Measurements from ENCODE around the gene MISFA. TPM values are rescaled to one million over a fixed set of nuclear protein-coding genes. Genes with fewer than 3 reads are reported as not detected.
"Not testable (repeated sequence)": the region's sequence is repeated elsewhere in the genome, so short reads cannot be mapped to it uniquely, and the experiment has no call there.

MISFA gene
- total RNA-seq = 0.68 and 1.0 TPM in 2 replicates

DNA sequence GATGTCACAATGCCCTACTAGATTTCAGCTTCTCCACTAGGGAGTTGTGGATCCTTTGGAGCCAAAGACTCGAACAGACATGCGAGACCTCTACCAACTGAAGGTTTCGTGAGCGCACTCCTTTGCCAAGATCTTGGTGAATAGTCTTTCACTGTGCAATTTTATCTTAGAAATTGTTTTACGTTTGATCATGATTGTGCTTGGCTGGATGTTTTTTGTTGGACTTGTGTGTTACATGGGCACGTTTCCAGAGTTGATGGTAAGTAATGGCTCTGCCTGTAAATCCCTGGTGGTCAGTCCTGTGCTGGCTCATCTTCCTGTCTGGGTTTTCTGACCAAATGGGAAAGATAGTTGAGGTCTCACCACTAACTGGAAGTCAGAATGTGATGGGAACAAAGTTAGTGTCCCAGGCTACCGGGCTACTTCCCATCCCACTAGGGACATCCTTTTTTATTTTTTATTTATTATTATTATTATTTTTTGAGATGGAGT, at the start of gene MISFA:
TSS of gene MISFA (plus strand) at position 51 of the 492 bp plus-strand sequence. CDS start at position 191, 140 bp downstream.
- DNase-seq = no peak

DNA sequence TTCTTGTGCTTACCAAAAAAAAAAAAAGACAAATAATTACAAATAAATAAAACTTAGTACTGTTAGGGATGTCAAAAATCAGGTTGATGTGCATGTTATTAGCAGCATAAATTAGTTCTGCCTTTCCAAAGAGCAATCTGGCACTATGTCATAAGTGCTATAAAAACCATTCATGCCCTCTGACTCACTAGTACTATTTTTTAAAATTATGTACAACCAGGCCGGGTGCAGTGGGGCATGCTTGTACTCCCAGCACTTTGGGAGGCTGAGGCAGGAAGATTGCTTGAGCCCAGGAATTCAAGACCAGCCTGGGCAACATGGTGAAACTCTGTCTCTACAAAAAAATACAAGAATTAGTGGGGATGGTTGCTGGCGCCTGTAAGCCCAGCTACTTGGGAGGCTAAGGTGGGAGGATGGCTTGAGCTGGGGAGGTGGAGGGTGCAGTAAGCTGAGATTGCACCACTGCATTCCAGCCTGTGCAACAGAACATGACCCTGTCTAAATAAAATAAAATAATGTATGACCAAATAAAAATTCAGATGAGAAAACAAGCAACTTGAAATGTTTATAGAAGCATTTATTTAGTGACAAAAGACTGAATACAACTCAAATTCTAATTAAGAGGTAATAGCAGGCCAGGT, 36.4 kb upstream of the MISFA start:
- no peak for DNase-seq

DNA sequence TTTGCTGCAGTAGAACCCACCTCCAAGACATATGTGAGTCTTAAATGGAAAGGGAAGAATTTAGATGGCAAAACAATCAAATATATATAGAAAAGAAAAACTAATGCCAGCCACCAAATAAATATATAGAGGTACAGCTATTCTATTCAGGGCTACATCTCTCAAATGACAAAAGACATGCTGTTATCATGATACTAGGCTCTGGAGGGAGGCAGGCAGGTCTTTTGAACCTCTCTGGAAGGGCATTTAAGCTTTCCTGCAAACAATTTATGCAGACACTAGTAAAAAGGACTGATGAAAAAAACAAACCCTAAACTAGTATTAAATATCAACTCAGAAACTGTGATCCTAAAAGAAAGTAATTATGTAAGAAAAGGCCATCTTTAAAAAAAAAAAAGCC, 35.4 kb upstream of the MISFA start:
- no peak for DNase-seq

DNA sequence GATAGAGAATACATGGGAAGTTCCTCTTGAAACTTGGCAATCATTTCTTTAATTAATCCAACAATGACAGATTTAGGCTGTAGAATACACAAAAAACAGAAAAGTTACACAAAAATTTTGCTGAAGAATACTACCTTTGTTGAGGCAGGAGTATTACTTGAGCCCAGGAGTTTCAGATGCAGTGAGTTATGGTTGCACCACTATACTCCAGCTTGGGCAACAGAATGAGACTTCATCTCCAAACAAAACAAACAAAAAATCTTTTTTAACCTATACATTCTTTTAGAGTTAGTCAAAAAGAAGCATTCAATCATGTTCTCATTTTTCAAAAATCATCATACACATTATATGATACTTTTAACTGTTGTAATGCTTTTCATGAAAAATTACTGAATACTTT, 33.2 kb upstream of the MISFA start:
- no peak for DNase-seq

DNA sequence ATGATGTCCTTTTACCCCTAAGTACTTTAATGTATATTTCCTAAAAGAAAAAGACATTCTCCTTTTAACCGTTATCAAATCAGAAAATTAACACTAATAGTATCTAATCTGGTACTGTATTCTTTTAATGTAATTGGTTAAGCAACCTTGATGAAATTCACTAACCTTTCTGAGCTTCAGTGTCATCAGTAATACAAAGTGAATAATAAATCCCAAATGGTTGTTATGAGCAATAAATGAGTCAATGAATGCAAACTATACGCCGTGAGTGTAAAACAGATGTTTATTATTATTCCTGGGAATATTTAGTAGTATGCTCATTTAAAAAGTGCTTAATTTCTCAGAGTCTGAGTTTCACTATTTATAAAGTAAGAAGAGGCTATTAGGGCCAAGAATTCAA, 32.5 kb upstream of the MISFA start:
- DNase-seq = no peak

DNA sequence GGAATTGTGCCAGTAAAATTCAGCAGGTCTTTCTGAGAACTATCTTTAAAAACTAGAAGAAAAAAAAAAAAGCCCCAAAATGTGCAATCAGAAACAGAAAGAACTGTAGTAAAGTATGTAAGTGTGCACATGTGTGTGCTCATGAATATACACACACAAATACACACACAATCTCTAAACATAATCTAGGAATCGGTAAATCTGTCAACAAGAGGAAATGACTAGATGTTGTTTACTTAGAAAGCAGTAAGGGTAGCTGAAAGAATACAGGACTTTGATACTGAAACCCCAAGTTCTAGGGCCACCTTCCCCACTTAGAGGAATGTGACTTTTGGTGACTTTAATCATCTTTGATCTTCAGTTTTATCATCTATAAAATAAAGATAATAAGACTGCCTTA, 24.2 kb upstream of the MISFA start:
- DNase-seq = peak; percentile 38

DNA sequence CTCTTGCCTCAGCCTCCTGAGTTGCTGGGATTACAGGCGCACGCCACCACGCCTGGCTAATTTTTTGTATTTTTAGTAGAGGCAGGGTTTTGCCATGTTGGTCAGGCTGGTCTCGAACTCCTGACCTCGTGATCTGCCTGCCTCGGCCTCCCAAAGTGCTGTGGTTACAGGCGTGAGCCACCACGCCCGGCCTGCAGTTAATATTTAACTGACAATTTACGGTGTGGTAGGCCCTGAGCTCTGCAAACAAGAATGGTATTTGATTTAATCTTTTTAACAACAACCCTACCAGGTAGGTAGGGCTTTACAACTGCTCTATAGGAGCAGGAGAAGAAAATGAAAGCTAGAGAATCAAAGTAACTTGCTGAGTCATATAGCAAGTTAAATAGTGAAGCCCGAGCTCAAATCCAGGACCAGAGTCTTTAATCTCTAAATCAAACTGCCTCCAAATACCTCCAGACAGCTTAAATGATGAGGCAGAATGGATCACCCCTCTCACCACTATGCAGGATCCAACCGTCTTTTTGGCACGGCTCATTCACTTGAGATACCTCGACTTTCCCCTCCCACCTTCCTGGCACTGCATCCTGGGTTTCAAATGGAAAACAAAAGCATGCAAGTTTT, 20.5 kb upstream of the MISFA start:
- no peak for DNase-seq

DNA sequence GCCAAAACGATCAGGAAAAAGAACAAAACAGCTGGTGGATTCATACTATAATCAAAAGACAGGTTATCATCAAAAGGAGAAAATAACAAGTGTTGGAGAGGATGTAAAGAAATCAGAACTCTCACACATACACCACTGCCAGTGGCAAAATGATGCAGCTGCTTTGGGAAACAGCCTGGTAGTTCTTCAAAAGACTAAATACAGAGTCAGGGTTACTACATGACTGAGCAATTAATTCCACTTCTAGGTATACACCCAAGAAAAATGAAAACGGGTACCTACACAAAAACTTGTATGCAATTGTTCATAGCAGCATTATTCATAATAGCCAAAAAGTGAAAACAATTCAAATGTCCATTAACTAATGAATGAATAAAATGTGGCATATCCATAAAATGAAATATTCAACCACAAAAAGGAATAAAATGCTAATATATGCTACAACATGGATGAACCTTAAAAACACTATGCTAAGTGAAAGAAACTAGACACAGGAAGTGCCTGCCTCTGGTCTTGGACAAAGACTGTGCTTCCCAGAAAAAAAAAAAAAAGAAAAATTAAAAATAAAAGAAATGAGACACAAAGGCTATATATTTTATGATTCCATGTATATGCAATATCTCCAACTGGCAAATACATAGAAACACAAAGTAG, 19.3 kb upstream of the MISFA start:
- no peak for DNase-seq

DNA sequence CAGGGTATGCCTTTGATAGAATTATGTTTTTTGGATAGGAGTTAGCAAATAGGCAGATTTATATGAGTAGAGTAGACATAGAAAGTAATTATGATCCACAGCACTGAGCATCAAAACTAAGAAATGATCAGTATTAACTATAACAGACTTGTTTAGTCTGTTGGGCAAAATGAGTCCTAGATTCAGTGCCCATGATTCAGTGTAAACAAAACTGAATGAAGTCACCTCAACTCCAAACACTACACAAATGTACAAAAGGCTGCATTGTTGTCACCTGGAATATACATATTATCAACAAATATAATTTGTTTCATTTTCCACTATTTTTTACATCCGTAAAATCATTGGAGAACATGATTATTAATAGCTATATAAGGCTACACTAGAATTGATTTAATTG, 17.8 kb upstream of the MISFA start:
- DNase-seq = no peak

DNA sequence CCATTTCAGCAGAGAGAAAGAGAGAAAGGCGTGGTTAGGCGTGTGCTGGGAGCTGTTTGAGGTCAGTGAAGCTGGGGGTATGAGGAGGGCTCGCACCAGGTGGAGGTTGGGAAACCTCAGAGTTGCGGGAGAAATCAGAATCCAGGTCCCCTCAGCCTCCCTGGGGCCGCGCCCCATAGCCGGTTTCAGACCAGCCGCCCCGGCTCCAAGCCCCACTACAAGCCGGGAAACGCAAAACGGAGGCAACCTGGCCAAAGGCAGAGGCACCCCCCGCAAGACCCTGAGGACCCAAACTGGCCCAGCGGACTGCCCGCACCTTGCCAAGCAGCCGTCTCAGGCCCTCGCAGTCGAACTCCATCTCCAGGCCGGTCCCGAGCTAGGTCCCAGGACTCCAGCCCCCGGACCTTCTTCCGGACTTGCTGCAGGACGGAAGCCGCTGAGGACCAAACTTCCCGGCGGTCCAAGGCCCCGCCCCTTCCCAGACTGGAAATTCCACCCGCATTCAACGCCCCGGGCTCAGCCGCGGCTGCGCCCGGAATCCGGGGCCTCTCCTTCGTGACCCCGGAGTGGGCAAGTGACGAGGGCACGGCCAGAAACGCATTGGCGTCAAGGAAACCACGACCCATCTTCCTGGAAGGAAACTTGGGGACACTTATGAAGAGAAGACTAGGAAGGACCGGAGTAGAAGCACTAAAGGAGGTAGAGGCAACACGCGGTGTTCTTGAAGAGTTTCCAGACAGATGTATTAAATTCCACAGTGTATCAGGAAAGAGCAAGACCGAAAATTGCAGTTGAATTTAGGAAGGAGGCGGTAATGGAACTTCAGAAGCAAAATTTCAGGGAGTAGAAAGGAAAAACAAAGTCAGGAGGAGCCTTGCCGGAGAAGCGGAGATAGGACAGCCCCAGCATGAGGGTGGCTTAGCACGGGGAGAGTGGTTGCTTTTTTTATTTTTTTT, 11.0 kb upstream of the MISFA start, which contains the start of gene UEVLD:
TSS of gene UEVLD (minus strand) at position 438 of the 956 bp plus-strand sequence. CDS start at position 358, 80 bp downstream.
- DNase-seq = peak; percentile 90

DNA sequence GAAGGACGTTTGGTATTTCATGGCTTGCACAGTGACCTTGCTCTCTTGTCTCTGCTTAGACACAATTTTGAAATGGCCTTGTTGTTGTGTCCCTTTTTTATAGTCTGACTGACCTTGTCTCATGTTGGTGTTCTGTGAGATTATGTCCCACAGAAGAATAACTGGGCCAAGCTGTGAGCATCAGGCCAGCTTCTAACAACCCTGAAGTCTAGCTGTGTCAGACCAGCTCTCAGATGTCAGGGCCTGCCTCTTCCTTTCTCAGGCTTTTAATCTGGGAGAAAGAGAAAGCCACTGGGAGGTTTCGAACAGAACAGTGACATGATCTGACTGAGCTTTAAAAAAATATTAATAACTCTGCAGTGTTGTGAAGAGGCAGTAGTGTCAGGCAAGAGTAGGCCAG, 9.0 kb upstream of the MISFA start:
- DNase-seq = no peak

DNA sequence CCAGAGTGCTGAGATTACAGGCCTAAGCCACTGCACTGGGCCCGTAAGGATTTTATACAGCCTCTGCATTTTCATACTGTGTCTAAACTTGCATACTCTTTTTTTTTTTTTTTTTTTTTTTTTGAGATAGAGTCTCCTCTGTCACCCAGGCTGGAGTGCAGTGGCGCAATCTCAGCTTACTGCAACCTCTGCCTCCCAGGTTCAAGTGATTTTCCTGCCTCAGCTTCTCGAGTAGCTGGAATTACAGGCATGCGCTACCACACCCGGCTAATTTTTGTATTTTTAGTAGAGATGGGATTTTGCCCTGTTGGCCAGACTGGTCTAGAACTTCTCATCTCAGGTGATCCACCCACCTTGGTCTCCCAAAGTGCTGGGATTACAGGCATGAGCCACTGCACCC, 5.5 kb upstream of the MISFA start:
- DNase-seq = not testable (repeated sequence)

DNA sequence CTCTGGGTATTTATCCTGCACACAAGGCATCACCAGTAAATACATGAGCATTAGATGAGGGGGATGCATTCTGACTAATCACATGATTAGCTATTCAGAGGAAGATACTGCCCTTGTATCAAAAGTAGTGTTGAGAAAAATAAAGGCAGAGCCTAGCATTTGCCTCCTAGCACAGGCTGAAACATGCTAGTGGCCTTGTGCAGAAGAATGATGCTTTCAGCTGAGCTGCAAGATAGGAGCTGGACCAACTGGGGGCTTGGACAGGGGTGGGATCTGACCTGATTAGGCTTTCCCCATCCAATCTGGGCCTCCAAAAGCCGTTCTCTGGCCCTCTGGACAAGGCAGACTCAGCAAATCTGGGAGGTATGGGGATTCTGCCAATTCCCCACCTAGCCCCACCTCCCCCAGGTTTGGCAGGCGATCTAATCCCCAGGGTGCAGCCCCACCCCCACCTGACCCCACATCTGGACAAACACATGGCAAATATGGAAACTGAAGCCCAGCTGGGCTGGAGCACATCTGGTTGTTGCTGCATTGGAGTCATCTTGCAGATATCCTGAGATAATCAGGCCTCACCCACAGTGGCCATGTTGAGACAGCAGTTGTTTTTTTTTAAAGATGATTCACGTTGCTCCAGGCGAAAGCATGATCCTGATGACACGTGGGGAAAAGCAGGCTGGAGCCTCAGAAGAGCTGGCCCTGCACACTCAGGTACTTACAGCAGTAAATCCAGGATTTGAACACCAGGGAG, 4.4 kb upstream of the MISFA start:
- DNase-seq = no peak

DNA sequence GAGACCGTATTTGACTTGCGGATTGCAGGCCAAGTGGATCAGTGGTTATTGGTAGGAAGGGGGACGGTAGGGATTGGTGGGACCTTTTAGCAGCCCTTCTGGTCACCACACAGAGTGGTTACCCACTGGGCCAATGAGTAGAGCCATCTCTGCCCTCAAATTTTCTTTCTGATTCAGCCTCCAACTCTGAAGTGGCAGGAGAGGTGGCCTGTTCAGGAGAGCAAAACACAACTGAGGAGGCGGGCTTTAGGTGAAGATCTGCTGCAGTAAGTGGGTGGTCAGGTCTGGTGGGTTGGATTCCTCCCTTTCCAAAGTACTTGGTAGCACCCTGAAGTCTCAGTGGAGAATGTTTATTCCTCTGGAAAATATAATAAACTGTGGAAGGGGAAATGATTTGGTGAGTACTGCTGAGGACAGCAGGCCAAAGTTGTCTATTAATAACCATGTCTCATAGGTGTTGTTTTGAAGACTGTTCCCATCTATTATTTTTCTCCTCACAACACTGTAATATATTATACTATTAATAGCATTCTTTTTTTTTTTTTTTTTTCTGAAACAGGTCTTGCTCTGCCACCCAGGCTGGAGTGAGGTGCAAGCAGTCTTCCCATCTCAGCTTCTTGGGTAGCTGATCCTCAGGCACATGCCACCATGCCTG, 1.5 kb downstream of the MISFA start:
- DNase-seq = no peak

DNA sequence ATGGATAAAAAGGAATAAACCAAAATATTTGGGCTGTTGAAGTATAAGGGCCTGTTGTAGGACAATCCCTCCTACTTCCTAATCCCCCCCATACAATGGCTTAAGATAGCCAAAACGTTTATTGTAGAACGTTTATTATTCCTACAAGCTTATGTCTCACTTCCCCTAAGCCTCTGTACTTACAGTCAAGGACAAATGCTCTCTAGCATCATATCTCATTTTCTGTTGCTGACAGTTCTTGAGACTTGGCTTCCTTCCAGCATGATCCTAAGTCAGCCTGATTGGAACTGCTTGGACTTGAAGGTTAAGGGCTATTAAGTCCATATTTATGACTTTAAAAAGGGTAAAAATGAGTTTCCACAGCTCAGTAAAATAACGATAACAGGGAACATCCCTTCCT, 8.8 kb downstream of the MISFA start:
- peak; percentile 77 for DNase-seq

DNA sequence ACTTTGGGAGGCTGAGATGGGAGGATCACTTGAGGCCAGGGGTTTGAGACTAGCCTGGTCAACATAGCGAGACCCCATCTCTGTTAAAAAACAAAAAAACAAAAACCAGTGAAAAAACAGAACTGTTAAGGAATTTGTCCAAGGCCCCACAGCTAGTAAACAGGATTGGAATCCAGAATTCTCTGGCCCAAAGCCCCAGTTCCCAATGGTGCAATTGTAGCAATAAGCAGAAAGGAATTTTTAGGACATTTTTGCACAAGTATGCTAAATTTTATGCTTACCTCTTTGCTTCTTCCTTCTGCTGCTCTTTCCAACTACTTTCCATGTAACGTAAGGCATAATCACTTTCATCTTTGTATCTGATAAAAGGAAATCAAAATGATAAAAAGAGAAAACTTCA, 11.6 kb downstream of the MISFA start:
- DNase-seq = no peak

DNA sequence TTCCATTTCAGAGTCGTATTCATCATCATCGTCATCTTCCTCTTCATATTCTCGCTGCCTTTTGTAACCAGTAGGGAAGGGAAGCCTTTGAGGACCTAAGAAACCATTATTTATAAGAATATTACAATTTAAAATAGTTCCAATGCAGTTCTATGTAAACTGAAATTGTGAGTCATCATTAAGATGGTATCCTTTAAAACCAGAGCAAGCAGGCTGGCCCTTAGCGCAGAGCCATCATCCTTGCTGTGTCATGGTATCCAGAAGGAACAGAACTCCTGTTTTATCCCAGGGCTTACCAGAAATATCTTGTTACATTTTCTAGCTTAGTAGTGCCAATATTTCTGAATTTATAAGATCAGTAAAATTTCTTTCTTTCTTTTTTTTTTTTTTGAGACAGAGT, 12.8 kb downstream of the MISFA start:
- DNase-seq = no peak

DNA sequence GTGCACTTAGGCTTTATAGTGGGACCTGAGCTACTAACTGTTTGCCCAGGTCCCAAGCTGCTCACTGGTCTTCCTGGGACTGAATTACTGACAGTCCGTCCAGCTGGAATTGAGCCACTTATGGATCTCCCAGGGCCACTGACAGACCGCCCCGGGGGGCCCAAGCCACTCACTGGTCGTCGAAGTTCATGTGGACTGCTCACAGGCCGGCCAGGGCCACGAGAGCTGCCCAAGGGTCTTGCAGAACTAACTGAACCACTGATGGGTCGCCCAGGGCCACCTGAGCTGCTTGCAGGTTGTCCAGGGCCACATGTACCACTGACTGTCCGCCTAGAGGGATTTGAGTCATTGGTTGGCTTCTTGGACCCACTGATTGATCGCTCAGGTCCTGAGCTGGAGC, 15.1 kb downstream of the MISFA start:
- DNase-seq = no peak

DNA sequence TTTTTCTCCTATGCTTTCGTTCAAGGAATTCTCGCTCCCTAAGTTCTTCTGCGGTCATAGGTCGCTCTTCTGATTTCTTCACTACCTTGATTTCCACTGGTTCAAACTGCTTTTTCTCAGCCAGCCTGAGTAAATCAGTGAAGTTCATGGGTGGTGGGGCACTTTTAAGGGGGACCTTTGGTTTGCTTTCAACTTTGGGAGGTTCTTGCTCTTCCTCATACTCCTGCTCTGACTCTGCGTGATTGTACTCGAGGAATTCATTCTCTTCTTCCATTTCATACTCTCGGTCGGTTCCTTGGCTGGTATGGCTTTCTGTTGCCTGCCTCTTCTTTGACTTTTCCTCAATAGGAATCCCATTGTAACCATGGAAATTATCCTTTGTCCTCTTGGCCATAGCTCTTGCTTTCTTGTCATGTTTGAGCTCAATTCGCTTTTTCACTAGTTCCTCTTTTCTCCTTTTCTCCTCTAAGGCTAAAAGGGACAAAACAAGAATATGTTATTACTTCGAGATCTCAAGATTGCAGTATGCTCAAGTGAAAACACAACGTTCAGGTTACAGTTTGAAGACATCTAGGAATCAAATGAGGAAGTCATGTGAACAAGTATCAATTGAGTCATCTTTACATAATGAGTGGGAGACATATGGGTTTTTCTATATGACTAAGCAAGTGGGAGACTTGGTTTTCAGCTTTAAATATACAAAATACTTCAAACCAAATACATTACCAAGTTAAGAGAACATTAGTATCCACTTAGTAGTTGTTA, 16.2 kb downstream of the MISFA start:
- no peak for DNase-seq

DNA sequence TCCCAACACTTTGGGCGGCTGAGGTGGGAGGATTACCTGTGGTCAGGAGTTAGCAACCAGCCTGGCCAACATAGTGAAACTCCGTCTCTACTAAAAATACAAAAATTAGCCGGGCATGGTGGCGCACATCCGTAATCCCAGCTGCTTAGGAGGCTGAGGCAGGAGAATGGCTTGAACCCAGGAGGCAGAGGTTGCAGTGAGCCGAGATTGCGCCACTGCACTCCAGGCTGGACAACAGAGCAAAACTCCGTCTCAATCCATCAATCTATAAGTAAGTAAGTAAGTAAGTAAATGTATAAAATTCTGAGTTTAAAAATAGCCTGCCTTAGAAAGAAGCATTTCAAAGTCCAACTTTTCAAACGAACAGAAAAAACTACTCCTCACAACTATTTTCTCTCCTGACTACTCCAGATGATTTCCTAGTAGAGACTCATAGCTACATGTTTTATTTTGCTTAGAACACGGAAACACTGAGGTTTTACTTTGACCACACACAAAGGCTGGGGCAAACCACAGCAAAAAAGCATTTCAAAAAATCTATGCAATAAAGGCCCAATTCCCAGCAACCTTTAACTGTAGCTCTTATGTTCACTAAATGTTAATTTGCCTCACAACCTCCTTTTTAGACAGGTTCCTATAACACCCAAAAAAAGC, 18.2 kb downstream of the MISFA start:
- DNase-seq = no peak

All from dermis blood vessel endothelial cell (primary cell).